ENCODE results near the gene KCNK4. TPM values are rescaled to one million over a fixed set of nuclear protein-coding genes. Genes with fewer than 3 reads are reported as not detected.
A peak's percentile ranks its signal among the peaks of the same experiment; 100 is the strongest.

The KCNK4 gene
- total RNA-seq, 2 experiments from 2014 or later = 0.29 TPM; not detected in 1

- DNase-seq (peak; percentile 90), ATAC-seq (peak; percentile 58)
- Mint-ChIP-seq H3K27ac (peak overlapping the region; percentile 87), H3K36me3 (peaks cover 25% of the 10 kb centered on the region), H3K27me3 (no peaks in the 10 kb centered on the region), H3K4me3 (peak overlapping the region; percentile 78), H3K4me1 (peaks cover 49% of the 10 kb centered on the region), H3K9me3 (ENCODE audit: low read depth) (no peaks in the 10 kb centered on the region)
- CTCF ChIA-PET = interaction anchor here (0.7 to 5.1 kb wide), 9 partner anchors 8 to 312 kb away, joined by 3 to 51 read pairs (median 9); partner anchors contain the start of genes PRDX5 and TRMT112
Observed at GRCh38 chr11:64340671-64341335, 49.7 kb downstream of the KCNK4 start.

- peak overlapping the region; percentile 54 for H3K27ac Mint-ChIP-seq
- H3K4me1 Mint-ChIP-seq = peaks cover 51% of the 10 kb centered on the region
- no peak for ATAC-seq
- no peaks in the 10 kb centered on the region for H3K9me3 Mint-ChIP-seq (ENCODE audit: low read depth)
- CTCF ChIA-PET = interaction anchor here (0.9 to 5.1 kb wide), 9 partner anchors 9 to 311 kb away, joined by 3 to 51 read pairs (median 9); partner anchors contain the start of genes PRDX5 and TRMT112
- peak overlapping the region; percentile 78 for H3K4me3 Mint-ChIP-seq
- no peak for DNase-seq
- H3K27me3 Mint-ChIP-seq = no peaks in the 10 kb centered on the region
- peaks cover 25% of the 10 kb centered on the region for H3K36me3 Mint-ChIP-seq
Observed at GRCh38 chr11:64341429-64341828, 50.3 kb downstream of the KCNK4 start.

- Mint-ChIP-seq H3K4me3 (peak overlapping the region; percentile 30), H3K4me1 (peaks cover 50% of the 10 kb centered on the region), H3K36me3 (peaks cover 25% of the 10 kb centered on the region), H3K27ac (no peak overlapping the region), H3K27me3 (no peaks in the 10 kb centered on the region), H3K9me3 (ENCODE audit: low read depth) (no peaks in the 10 kb centered on the region)
- ATAC-seq = peak; percentile 78
- peak; percentile 95 for DNase-seq
- CTCF ChIA-PET = interaction anchor here (0.7 to 5.1 kb wide), 16 partner anchors 10 to 310 kb away, joined by 3 to 51 read pairs (median 6); partner anchors contain the start of genes CATSPERZ, PRDX5 and TRMT112
Observed at GRCh38 chr11:64341851-64342791, 51.0 kb downstream of the KCNK4 start.

GRCh38 chr11:64342869-64343745, 52.0 kb downstream of the KCNK4 start:
- H3K9me3 Mint-ChIP-seq (ENCODE audit: low read depth) = no peaks in the 10 kb centered on the region
- H3K4me1 Mint-ChIP-seq = peaks cover 42% of the 10 kb centered on the region
- H3K27ac Mint-ChIP-seq = no peak overlapping the region
- H3K4me3 Mint-ChIP-seq = peak overlapping the region; percentile 30
- CTCF ChIA-PET = interaction anchor here (0.9 to 5.1 kb wide), 13 partner anchors 10 to 308 kb away, joined by 3 to 51 read pairs (median 6); partner anchors contain the start of genes PRDX5 and TRMT112
- ATAC-seq (no peak), DNase-seq (no peak)
- no peaks in the 10 kb centered on the region for H3K27me3 Mint-ChIP-seq
- peaks cover 18% of the 10 kb centered on the region for H3K36me3 Mint-ChIP-seq

GRCh38 chr11:64343767-64344559, 52.9 kb downstream of the KCNK4 start:
- Mint-ChIP-seq H3K4me1 (peaks cover 34% of the 10 kb centered on the region), H3K27ac (no peak overlapping the region), H3K4me3 (no peak overlapping the region), H3K9me3 (ENCODE audit: low read depth) (no peaks in the 10 kb centered on the region), H3K36me3 (peaks cover 16% of the 10 kb centered on the region), H3K27me3 (no peaks in the 10 kb centered on the region)
- ATAC-seq (no peak), DNase-seq (no peak)
- CTCF ChIA-PET = interaction anchor here (0.9 to 5.1 kb wide), 4 partner anchors 9 to 73 kb away, joined by 3 to 51 read pairs (median 6); no protein-coding TSS in a partner anchor

GRCh38 chr11:64344787-64345186, 53.7 kb downstream of the KCNK4 start:
- peaks cover 18% of the 10 kb centered on the region for H3K36me3 Mint-ChIP-seq
- H3K27me3 Mint-ChIP-seq = no peaks in the 10 kb centered on the region
- CTCF ChIA-PET = interaction anchor here (1.5 to 1.6 kb wide), 3 partner anchors 10 to 30 kb away, joined by 3 to 5 read pairs (median 3); no protein-coding TSS in a partner anchor
- peaks cover 26% of the 10 kb centered on the region for H3K4me1 Mint-ChIP-seq
- ATAC-seq = no peak
- H3K9me3 Mint-ChIP-seq (ENCODE audit: low read depth) = no peaks in the 10 kb centered on the region
- no peak overlapping the region for H3K27ac Mint-ChIP-seq
- no peak for DNase-seq
- H3K4me3 Mint-ChIP-seq = no peak overlapping the region

GRCh38 chr11:64347193-64347867, 56.2 kb downstream of the KCNK4 start:
- CTCF ChIA-PET = no interaction called here
- Mint-ChIP-seq H3K4me1 (peaks cover 11% of the 10 kb centered on the region), H3K4me3 (no peak overlapping the region), H3K27ac (no peak overlapping the region), H3K9me3 (ENCODE audit: low read depth) (no peaks in the 10 kb centered on the region), H3K36me3 (peaks cover 13% of the 10 kb centered on the region), H3K27me3 (no peaks in the 10 kb centered on the region)
- ATAC-seq (no peak), DNase-seq (no peak)

GRCh38 chr11:64348383-64349024, 57.4 kb downstream of the KCNK4 start:
- Mint-ChIP-seq H3K4me3 (no peak overlapping the region), H3K36me3 (peaks cover 12% of the 10 kb centered on the region), H3K27me3 (no peaks in the 10 kb centered on the region), H3K9me3 (ENCODE audit: low read depth) (no peaks in the 10 kb centered on the region), H3K4me1 (peaks cover 11% of the 10 kb centered on the region), H3K27ac (no peak overlapping the region)
- CTCF ChIA-PET = interaction anchor here (2.5 kb wide), 1 partner anchor 101 kb away, joined by 6 read pairs; no protein-coding TSS in a partner anchor
- ATAC-seq (no peak), DNase-seq (no peak)

GRCh38 chr11:64349025-64349387, 57.9 kb downstream of the KCNK4 start:
- H3K36me3 Mint-ChIP-seq = peaks cover 12% of the 10 kb centered on the region
- peaks cover 11% of the 10 kb centered on the region for H3K4me1 Mint-ChIP-seq
- no peaks in the 10 kb centered on the region for H3K27me3 Mint-ChIP-seq
- DNase-seq = no peak
- H3K4me3 Mint-ChIP-seq = no peak overlapping the region
- no peaks in the 10 kb centered on the region for H3K9me3 Mint-ChIP-seq (ENCODE audit: low read depth)
- no peak for ATAC-seq
- H3K27ac Mint-ChIP-seq = no peak overlapping the region
- CTCF ChIA-PET = interaction anchor here (2.0 to 2.5 kb wide), 2 partner anchors 31 to 100 kb away, joined by 5 to 6 read pairs; partner anchors contain the start of genes PRDX5 and TRMT112

GRCh38 chr11:64349404-64349803, 58.3 kb downstream of the KCNK4 start:
- Mint-ChIP-seq H3K9me3 (ENCODE audit: low read depth) (no peaks in the 10 kb centered on the region), H3K27me3 (no peaks in the 10 kb centered on the region), H3K4me1 (peaks cover 11% of the 10 kb centered on the region), H3K27ac (no peak overlapping the region), H3K4me3 (no peak overlapping the region), H3K36me3 (peaks cover 12% of the 10 kb centered on the region)
- ATAC-seq (no peak), DNase-seq (no peak)
- CTCF ChIA-PET = interaction anchor here (2.0 to 2.5 kb wide), 2 partner anchors 32 to 100 kb away, joined by 5 to 6 read pairs; partner anchors contain the start of genes PRDX5 and TRMT112
